ENCODE results near the gene PABPN1L. TPM values are rescaled to one million over a fixed set of nuclear protein-coding genes. Genes with fewer than 3 reads are reported as not detected.

The PABPN1L gene
- total and polyA plus RNA-seq, 2 of the 4 experiments (the other 2 are of a cell fraction) = not detected

- no peak overlapping the region for H2BK20ac ChIP-seq (ENCODE audit: low read depth, low read length)
- peaks cover 6% of the 10 kb centered on the region; the same call in 1 of the 2 replicates for H4K20me1 ChIP-seq (ENCODE audit: insufficient read depth, low read length)
- no peak overlapping the region for H2BK5ac ChIP-seq (ENCODE audit: low read depth, low read length, poor library complexity, severe bottlenecking)
- H3K4me3 ChIP-seq (ENCODE audit: insufficient read depth, low read depth, low read length) = no peak overlapping the region
- H3K9me1 ChIP-seq (ENCODE audit: insufficient read depth, low read length) = no peaks in the 10 kb centered on the region
- no peak overlapping the region for H2AFZ ChIP-seq (replicated peaks; ENCODE audit: low read length, poor library complexity)
- H3K9me3 ChIP-seq (ENCODE audit: control insufficient read depth, insufficient read depth, low read length) = no peaks in the 10 kb centered on the region
- intact Hi-C loops (cut with micrococcal nuclease) = no loop called here
- H4K91ac ChIP-seq (ENCODE audit: insufficient read depth, low read depth, low read length) = no peak overlapping the region
- peaks cover 35% of the 10 kb centered on the region for H3K36me3 ChIP-seq (ENCODE audit: control insufficient read depth, insufficient read depth, low read length)
- no peak overlapping the region for H2BK15ac ChIP-seq (ENCODE audit: low read depth, low read length)
- no peak for ATAC-seq (ENCODE audit: low read depth)
- no peak overlapping the region for H2BK120ac ChIP-seq (ENCODE audit: low read depth, low read length)
- in situ Hi-C loops (cut with MboI; ENCODE audit: low sequenced_read_pairs) = no loop called here
- H3K9ac ChIP-seq (ENCODE audit: low read depth, low read length) = no peak overlapping the region
- 93% methylated on average over 16 of the region's 20 CpGs; no CpG with 5 or more reads in 1 of the 2 experiments for WGBS, 2 experiments (ENCODE audit: extremely low coverage in 2 of 2, insufficient read length in 1 of 2)
- no peak overlapping the region for H4K5ac ChIP-seq (ENCODE audit: low read depth, low read length)
- H3K4me1 ChIP-seq (ENCODE audit: control insufficient read depth, insufficient read depth, low read length) = no peaks in the 10 kb centered on the region
- H2AK5ac ChIP-seq (ENCODE audit: low read depth, low read length) = no peak overlapping the region
- DNase-seq = no peak
- H4K8ac ChIP-seq (ENCODE audit: low read depth in 2 of 2, low read length in 2 of 2) = no peak overlapping the region
- H3K4ac ChIP-seq (ENCODE audit: low read depth, low read length) = no peak overlapping the region
- no TSS peak for BruUV-seq (replicated peaks)
- H3K79me1 ChIP-seq (ENCODE audit: low read depth in 1 of 2, low read length in 2 of 2) = no peaks in the 10 kb centered on the region; a peak in 1 of 4 replicates
- no peak overlapping the region for H3K23ac ChIP-seq (ENCODE audit: low read depth, low read length)
- ChIA-PET POLR2A (ENCODE audit: unreplicated experiment) (no interaction called here), CTCF (no interaction called here)
- H3K18ac ChIP-seq (ENCODE audit: low read depth, low read length) = no peak overlapping the region
- dilution Hi-C loops (cut with HindIII; ENCODE audit: low sequenced_read_pairs, unreplicated experiment) = no loop called here
- no peak overlapping the region for H2AK9ac ChIP-seq (replicated peaks; ENCODE audit: low read depth, low read length, poor library complexity)
- no peak overlapping the region for H3K4me2 ChIP-seq (ENCODE audit: low read depth, low read length)
- no peak overlapping the region for H3K27ac ChIP-seq (ENCODE audit: insufficient read depth, low read length)
- H3K14ac ChIP-seq (replicated peaks; ENCODE audit: low read depth, low read length) = no peak overlapping the region
- H3K27me3 ChIP-seq (ENCODE audit: control insufficient read depth, insufficient read depth, low read length) = no peaks in the 10 kb centered on the region
- TF ChIP-seq MAZ (IDR thresholded peaks at IDR 0.05; ENCODE audit: borderline replicate concordance, low read depth, low read length) (no peak), FOS (IDR thresholded peaks at IDR 0.05; ENCODE audit: low read depth, low read length) (no peak), MAFK (IDR thresholded peaks at IDR 0.05; ENCODE audit: low read depth, low read length) (no peak), NFE2L2 (IDR thresholded peaks at IDR 0.05; ENCODE audit: low read depth, low read length) (no peak), RAD21 (IDR thresholded peaks at IDR 0.05; ENCODE audit: low read length) (no peak), SMC3 (IDR thresholded peaks at IDR 0.05; ENCODE audit: low read depth, low read length) (no peak), POLR2A (IDR thresholded peaks at IDR 0.05; ENCODE audit: low read depth, low read length) (no peak), BHLHE40 (IDR thresholded peaks at IDR 0.05; ENCODE audit: low read depth, low read length) (no peak), CHD1 (IDR thresholded peaks at IDR 0.05; ENCODE audit: low read depth, low read length) (no peak), CEBPB (IDR thresholded peaks at IDR 0.05; ENCODE audit: low read depth, low read length) (no peak), RCOR1 (IDR thresholded peaks at IDR 0.05; ENCODE audit: insufficient replicate concordance, low read length) (no peak)
- TF ChIP-seq, protein P1, sequence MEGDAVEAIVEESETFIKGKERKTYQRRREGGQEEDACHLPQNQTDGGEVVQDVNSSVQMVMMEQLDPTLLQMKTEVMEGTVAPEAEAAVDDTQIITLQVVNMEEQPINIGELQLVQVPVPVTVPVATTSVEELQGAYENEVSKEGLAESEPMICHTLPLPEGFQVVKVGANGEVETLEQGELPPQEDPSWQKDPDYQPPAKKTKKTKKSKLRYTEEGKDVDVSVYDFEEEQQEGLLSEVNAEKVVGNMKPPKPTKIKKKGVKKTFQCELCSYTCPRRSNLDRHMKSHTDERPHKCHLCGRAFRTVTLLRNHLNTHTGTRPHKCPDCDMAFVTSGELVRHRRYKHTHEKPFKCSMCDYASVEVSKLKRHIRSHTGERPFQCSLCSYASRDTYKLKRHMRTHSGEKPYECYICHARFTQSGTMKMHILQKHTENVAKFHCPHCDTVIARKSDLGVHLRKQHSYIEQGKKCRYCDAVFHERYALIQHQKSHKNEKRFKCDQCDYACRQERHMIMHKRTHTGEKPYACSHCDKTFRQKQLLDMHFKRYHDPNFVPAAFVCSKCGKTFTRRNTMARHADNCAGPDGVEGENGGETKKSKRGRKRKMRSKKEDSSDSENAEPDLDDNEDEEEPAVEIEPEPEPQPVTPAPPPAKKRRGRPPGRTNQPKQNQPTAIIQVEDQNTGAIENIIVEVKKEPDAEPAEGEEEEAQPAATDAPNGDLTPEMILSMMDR (conservative IDR thresholded peaks at IDR 0.05; ENCODE audit: low read depth, low read length) = no peak
- TF ChIP-seq, protein P2, sequence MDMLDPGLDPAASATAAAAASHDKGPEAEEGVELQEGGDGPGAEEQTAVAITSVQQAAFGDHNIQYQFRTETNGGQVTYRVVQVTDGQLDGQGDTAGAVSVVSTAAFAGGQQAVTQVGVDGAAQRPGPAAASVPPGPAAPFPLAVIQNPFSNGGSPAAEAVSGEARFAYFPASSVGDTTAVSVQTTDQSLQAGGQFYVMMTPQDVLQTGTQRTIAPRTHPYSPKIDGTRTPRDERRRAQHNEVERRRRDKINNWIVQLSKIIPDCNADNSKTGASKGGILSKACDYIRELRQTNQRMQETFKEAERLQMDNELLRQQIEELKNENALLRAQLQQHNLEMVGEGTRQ (IDR thresholded peaks at IDR 0.05; ENCODE audit: low read depth, low read length) = no peak
- no peak overlapping the region for H3K56ac ChIP-seq (ENCODE audit: extremely low read depth, insufficient read depth, low read length)
Measured at GRCh38 chr16:88837806-88838205, 28.7 kb downstream of the PABPN1L start.

Measured in IMR-90 (cell line).